Measurements from ENCODE around the gene KLK10.

The KLK10 gene

GRCh38 chr19:51030631-51031030 lies 11.1 kb upstream of the KLK10 start:
- Histone ChIP-seq H4K20me1 (ENCODE audit: insufficient read depth, low read length) (no peaks in the 10 kb centered on the region), H3K27ac (ENCODE audit: low read length) (no peak overlapping the region), H3K4me2 (ENCODE audit: insufficient read depth, low read length) (no peak overlapping the region), H2AFZ (ENCODE audit: low read depth, low read length) (no peak overlapping the region), H3K79me2 (ENCODE audit: insufficient read depth, low read length) (no peaks in the 10 kb centered on the region), H3K9me3 (ENCODE audit: insufficient read depth, low read length, severe bottlenecking) (no peaks in the 10 kb centered on the region), H3K9ac (ENCODE audit: low read depth, low read length) (no peak overlapping the region), H3K36me3 (ENCODE audit: insufficient read depth, low read length) (no peaks in the 10 kb centered on the region), H3K4me3 (ENCODE audit: low read depth in 1 of 2, low read length in 2 of 2) (no peak overlapping the region), H3K27me3 (ENCODE audit: insufficient read depth, low read length, poor library complexity) (peaks cover 7% of the 10 kb centered on the region), H3K4me1 (ENCODE audit: insufficient read depth, low read length) (no peaks in the 10 kb centered on the region)
- no peak for DNase-seq
- TF ChIP-seq, protein P1, sequence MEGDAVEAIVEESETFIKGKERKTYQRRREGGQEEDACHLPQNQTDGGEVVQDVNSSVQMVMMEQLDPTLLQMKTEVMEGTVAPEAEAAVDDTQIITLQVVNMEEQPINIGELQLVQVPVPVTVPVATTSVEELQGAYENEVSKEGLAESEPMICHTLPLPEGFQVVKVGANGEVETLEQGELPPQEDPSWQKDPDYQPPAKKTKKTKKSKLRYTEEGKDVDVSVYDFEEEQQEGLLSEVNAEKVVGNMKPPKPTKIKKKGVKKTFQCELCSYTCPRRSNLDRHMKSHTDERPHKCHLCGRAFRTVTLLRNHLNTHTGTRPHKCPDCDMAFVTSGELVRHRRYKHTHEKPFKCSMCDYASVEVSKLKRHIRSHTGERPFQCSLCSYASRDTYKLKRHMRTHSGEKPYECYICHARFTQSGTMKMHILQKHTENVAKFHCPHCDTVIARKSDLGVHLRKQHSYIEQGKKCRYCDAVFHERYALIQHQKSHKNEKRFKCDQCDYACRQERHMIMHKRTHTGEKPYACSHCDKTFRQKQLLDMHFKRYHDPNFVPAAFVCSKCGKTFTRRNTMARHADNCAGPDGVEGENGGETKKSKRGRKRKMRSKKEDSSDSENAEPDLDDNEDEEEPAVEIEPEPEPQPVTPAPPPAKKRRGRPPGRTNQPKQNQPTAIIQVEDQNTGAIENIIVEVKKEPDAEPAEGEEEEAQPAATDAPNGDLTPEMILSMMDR (IDR thresholded peaks at IDR 0.05; ENCODE audit: borderline replicate concordance, extremely low read depth, low read length, poor library complexity, severe bottlenecking) = no peak
- TF ChIP-seq EZH2 (IDR thresholded peaks at IDR 0.05; ENCODE audit: borderline replicate concordance, low read depth, low read length, severe bottlenecking) = no peak
- no peak for ATAC-seq (ENCODE audit: insufficient read depth, low read depth)

DNA sequence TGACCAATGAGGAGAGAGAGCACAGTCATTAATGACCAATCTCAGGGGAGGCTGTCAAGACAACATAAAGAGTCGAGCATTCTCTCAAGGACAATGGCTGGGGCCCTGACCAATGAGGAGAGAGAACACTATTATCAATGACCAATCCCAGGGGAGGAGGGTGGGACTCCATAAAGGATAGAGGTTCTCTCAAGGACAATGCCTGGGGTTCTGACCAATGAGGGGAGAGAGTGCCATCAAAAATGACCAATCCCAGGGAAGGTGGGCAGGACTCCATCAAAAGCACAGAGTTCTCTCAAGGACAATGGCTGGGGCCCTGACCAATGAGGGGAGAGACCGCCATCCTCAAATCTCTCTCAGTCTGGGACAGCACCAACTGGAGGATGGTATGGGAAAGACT lies 10.2 kb upstream of the KLK10 start:
- H3K4me3 ChIP-seq (ENCODE audit: low read depth in 1 of 2, low read length in 2 of 2) = no peak overlapping the region
- H3K4me1 ChIP-seq (ENCODE audit: insufficient read depth, low read length) = no peaks in the 10 kb centered on the region
- no peak overlapping the region for H3K4me2 ChIP-seq (ENCODE audit: insufficient read depth, low read length)
- no peaks in the 10 kb centered on the region for H3K9me3 ChIP-seq (ENCODE audit: insufficient read depth, low read length, severe bottlenecking)
- no peak overlapping the region for H3K27ac ChIP-seq (ENCODE audit: low read length)
- DNase-seq (no peak), ATAC-seq (ENCODE audit: insufficient read depth, low read depth) (no peak)
- no peak for TF ChIP-seq EZH2 (IDR thresholded peaks at IDR 0.05; ENCODE audit: borderline replicate concordance, low read depth, low read length, severe bottlenecking)
- TF ChIP-seq, protein P1 (IDR thresholded peaks at IDR 0.05; ENCODE audit: borderline replicate concordance, extremely low read depth, low read length, poor library complexity, severe bottlenecking) = no peak
- no peaks in the 10 kb centered on the region for H3K79me2 ChIP-seq (ENCODE audit: insufficient read depth, low read length)
- no peak overlapping the region for H2AFZ ChIP-seq (ENCODE audit: low read depth, low read length)
- H3K36me3 ChIP-seq (ENCODE audit: insufficient read depth, low read length) = no peaks in the 10 kb centered on the region
- no peaks in the 10 kb centered on the region for H4K20me1 ChIP-seq (ENCODE audit: insufficient read depth, low read length)
- no peak overlapping the region for H3K9ac ChIP-seq (ENCODE audit: low read depth, low read length)
- H3K27me3 ChIP-seq (ENCODE audit: insufficient read depth, low read length, poor library complexity) = peaks cover 7% of the 10 kb centered on the region

- Histone ChIP-seq H3K4me3 (ENCODE audit: low read depth in 1 of 2, low read length in 2 of 2) (no peak overlapping the region), H2AFZ (ENCODE audit: low read depth, low read length) (no peak overlapping the region), H3K27ac (ENCODE audit: low read length) (no peak overlapping the region), H3K9ac (ENCODE audit: low read depth, low read length) (no peak overlapping the region), H3K79me2 (ENCODE audit: insufficient read depth, low read length) (no peaks in the 10 kb centered on the region), H3K4me1 (ENCODE audit: insufficient read depth, low read length) (no peaks in the 10 kb centered on the region), H4K20me1 (ENCODE audit: insufficient read depth, low read length) (no peaks in the 10 kb centered on the region), H3K9me3 (ENCODE audit: insufficient read depth, low read length, severe bottlenecking) (no peaks in the 10 kb centered on the region), H3K4me2 (ENCODE audit: insufficient read depth, low read length) (no peak overlapping the region), H3K27me3 (ENCODE audit: insufficient read depth, low read length, poor library complexity) (peaks cover 10% of the 10 kb centered on the region), H3K36me3 (ENCODE audit: insufficient read depth, low read length) (no peaks in the 10 kb centered on the region)
- TF ChIP-seq, protein P1 (IDR thresholded peaks at IDR 0.05; ENCODE audit: borderline replicate concordance, extremely low read depth, low read length, poor library complexity, severe bottlenecking) = no peak
- TF ChIP-seq EZH2 (IDR thresholded peaks at IDR 0.05; ENCODE audit: borderline replicate concordance, low read depth, low read length, severe bottlenecking) = no peak
- no peak for ATAC-seq (ENCODE audit: insufficient read depth, low read depth)
- no peak for DNase-seq
These were observed 8.4 kb upstream of the KLK10 start for GRCh38 chr19:51027873-51028272.
